BJ (cell line): ENCODE data around the gene PTGR1. TPM values are rescaled to one million over a fixed set of nuclear protein-coding genes. Genes with fewer than 3 reads are reported as not detected.

Source experiments
- CTCF ChIA-PET: fragments of 350-600 bp; formaldehyde crosslinking; extraction: SDS; loops from one replicate; lab custom pipeline; 2021; ENCODE audit warnings: antibody characterized with exemption, inconsistent platforms; lab: Yijun Ruan, JAX
- POLR2A ChIA-PET: fragments of 300-600 bp; sonication (Branson Sonifier 250); formaldehyde crosslinking; extraction: SDS; loops from one replicate; lab custom pipeline; 2021; ENCODE audit warnings: antibody characterized with exemption; lab: Charles Lee
- DNase-seq: peaks from one replicate; pipeline ENCODE4 v3.0.0-alpha.2; 2011; ENCODE audit warnings: low read depth
- H3K27me3 ChIP-seq: 2 replicates; pipeline ENCODE4 v1.6.0; 2011; ENCODE audit warnings: low read length; ENCODE audit not compliant: control insufficient read depth, insufficient read depth
- H3K36me3 ChIP-seq: 2 replicates; pipeline ENCODE4 v1.5.1; 2011; ENCODE audit warnings: low read length; ENCODE audit not compliant: control insufficient read depth, insufficient read depth
- H3K4me3 ChIP-seq: 2 replicates; pipeline ENCODE4 v1.5.1; 2011; ENCODE audit warnings: low read depth, mild to moderate bottlenecking, control low read depth, low read length
- polyA plus RNA-seq: library from polyadenylated mRNA; depleted of rRNA; stranded (reverse); fragments of >200 nt; gene quantifications from 2 replicates; pipeline ENCODE4 v1.2.3, GENCODE V29; 2011
- TF ChIP-seq, protein P1 (sequence below): IDR thresholded peaks from 2 replicates; pipeline ENCODE4 v1.5.1; 2011; ENCODE audit warnings: low read depth, mild to moderate bottlenecking, control low read depth, inconsistent platforms, low read length, moderate library complexity; ENCODE audit not compliant: insufficient read depth

The PTGR1 gene
- polyA plus RNA-seq, 1 experiment: 49.3 TPM

DNA sequence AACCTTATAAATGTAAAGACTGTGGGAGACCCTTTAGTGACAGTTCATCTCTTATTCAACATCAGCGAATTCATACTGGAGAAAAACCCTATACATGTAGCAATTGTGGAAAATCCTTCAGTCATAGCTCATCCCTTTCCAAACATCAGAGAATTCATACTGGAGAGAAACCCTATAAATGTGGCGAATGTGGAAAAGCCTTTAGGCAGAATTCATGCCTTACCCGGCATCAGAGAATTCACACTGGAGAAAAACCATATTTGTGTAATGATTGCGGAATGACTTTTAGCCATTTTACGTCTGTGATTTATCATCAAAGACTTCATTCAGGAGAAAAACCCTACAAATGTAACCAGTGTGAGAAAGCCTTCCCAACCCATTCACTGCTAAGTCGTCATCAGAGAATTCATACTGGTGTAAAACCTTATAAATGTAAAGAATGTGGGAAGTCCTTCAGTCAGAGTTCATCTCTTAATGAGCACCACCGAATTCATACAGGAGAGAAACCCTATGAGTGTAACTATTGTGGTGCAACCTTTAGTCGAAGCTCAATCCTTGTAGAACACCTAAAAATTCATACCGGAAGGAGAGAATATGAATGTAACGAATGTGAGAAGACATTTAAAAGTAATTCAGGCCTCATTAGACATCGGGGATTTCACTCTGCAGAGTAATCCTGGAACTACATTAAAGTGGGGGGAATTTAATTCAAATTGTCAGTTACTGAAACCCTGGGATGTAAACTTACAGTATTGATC is 56.8 kb downstream of the PTGR1 start:
- CTCF ChIA-PET: no interaction called here
- no peak for DNase-seq
- no peaks in the 10 kb centered on the region for H3K36me3 ChIP-seq
- H3K4me3 ChIP-seq: no peak overlapping the region
- TF ChIP-seq, protein P1, sequence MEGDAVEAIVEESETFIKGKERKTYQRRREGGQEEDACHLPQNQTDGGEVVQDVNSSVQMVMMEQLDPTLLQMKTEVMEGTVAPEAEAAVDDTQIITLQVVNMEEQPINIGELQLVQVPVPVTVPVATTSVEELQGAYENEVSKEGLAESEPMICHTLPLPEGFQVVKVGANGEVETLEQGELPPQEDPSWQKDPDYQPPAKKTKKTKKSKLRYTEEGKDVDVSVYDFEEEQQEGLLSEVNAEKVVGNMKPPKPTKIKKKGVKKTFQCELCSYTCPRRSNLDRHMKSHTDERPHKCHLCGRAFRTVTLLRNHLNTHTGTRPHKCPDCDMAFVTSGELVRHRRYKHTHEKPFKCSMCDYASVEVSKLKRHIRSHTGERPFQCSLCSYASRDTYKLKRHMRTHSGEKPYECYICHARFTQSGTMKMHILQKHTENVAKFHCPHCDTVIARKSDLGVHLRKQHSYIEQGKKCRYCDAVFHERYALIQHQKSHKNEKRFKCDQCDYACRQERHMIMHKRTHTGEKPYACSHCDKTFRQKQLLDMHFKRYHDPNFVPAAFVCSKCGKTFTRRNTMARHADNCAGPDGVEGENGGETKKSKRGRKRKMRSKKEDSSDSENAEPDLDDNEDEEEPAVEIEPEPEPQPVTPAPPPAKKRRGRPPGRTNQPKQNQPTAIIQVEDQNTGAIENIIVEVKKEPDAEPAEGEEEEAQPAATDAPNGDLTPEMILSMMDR: no peak
- POLR2A ChIA-PET: no interaction called here
- no peaks in the 10 kb centered on the region for H3K27me3 ChIP-seq

DNA sequence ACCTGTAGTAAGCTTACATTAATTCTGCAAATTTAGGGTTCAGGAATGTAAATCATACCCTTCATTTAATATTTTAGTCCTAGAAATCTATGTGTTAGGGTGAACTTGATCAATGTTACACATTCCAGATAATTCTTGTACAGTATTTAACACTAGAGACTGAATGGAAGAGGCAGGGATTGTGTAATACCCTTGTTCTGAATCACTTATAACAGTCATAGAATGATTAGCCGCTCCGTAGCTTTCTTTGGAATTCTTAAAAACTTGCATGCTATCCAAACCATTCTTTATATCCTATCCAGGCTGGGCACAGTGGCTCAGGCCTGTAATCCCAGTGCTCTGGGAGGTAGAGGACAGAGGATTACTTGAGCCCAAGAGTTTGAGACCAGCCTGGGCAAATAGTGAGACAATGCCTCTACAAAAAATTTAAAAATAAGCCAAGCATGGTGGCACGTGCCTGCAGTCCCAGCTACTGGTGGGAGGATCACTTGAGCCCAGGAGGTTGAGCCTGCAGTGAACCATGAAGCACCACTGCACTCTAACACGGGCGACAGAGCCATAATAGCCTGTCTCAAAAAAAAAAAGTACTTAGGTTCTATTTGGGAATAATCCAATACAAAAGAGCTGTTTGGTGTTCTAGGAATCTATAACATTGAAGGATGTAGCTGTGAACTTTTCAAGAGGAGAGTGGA is 66.2 kb downstream of the PTGR1 start:
- DNase-seq: no peak
- no peak overlapping the region for H3K4me3 ChIP-seq
- ChIA-PET CTCF (interaction anchor here (0.5 kb wide), 1 partner anchor 419 kb away, joined by 3 read pairs; no protein-coding TSS in a partner anchor), POLR2A (no interaction called here)
- H3K36me3 ChIP-seq: no peaks in the 10 kb centered on the region
- no peaks in the 10 kb centered on the region for H3K27me3 ChIP-seq
- TF ChIP-seq, protein P1: no peak

DNA sequence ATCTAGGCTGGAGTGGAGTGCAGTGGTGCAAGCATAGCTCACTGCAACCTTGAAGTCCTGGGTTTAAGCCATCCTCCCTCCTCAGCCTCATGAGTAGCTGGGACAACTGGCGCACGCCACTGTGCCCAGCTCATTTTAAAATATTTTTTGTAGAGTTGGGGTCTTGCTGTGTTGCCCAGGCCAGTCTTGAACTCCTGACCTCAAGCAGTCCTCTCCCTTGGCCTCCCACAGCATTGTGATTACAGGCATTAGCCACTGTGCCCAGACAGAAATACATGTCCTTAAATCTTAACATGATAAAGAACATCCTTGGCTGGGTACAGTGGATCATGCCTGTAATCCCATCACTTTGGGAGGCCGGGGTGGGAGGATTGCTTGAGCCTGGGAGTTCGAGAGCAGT is 67.7 kb downstream of the PTGR1 start:
- Histone ChIP-seq H3K36me3 (no peaks in the 10 kb centered on the region), H3K4me3 (no peak overlapping the region), H3K27me3 (no peaks in the 10 kb centered on the region)
- CTCF ChIA-PET: no interaction called here
- TF ChIP-seq, protein P1: no peak
- DNase-seq: no peak
- POLR2A ChIA-PET: no interaction called here

DNA sequence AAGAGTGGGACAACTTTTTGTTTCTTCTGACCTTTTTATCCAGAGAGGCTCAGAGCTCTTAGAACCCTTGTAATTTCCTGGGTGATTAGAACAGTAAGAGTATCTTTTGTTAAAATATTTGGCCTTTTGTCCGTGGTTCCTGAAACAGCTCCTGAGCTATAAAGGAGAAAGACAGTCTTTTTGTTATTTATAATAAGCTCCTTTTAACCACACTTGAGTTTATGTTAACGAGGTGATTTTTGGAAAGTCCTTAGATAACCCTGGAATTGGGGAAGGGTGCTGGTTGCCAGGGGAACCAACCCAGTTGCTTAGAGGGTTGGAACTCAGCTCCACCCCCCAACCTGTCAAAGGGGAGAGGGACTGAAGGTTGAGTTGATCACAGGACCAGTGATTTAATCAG is 69.7 kb downstream of the PTGR1 start:
- Histone ChIP-seq H3K4me3 (no peak overlapping the region), H3K27me3 (no peaks in the 10 kb centered on the region), H3K36me3 (no peaks in the 10 kb centered on the region)
- TF ChIP-seq, protein P1: no peak
- CTCF ChIA-PET: no interaction called here
- POLR2A ChIA-PET: no interaction called here
- no peak for DNase-seq

DNA sequence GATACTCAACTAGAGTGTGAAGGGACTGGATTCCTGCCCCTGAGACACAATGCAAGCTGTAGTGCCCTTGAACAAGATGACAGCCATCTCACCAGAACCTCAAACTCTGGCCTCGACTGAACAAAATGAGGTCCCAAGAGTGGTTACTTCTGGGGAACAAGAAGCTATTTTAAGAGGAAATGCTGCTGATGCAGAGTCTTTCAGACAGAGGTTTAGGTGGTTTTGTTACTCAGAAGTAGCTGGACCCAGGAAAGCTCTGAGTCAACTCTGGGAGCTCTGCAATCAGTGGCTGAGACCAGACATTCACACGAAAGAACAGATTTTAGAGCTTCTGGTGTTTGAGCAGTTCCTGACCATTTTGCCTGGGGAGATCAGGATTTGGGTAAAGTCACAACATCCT is 72.1 kb downstream of the PTGR1 start:
- TF ChIP-seq, protein P1: no peak
- Histone ChIP-seq H3K36me3 (no peaks in the 10 kb centered on the region), H3K27me3 (no peaks in the 10 kb centered on the region; the same call in 1 of the 2 replicates), H3K4me3 (no peak overlapping the region)
- DNase-seq: no peak
- ChIA-PET CTCF (interaction anchor here (0.6 kb wide), 1 partner anchor 34 kb away, joined by 4 read pairs; no protein-coding TSS in a partner anchor), POLR2A (no interaction called here)
